Measurements from ENCODE around the gene R3HCC1L. TPM values are rescaled to one million over a fixed set of nuclear protein-coding genes. Genes with fewer than 3 reads are reported as not detected.
A peak's percentile ranks its signal among the peaks of the same experiment; 100 is the strongest.

Gene R3HCC1L
- total and polyA plus RNA-seq, 2 of the 4 experiments (the other 2 are of a cell fraction) = 8.3 to 14.7 TPM

DNA sequence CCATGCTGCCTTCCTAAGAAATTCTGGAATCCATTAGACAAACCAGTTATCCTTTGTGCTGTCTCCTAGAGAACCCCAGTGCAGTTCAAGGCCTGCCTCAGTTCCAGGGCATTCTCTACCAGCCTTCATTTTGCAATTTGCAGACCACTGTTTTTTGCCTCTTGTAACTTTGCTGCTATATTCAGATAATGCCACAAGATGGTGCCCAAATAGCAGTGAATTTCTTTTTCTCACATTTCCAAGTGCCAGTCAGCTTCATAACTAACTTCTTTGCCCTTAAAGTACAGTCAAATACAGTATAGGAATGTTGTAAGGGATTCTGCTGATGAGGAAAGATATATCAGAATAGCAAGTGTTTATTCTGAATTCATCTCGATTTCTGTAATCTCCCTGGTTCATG lies 108.4 kb downstream of the R3HCC1L start:
- H2BK120ac ChIP-seq (ENCODE audit: low read depth, low read length) = no peak overlapping the region
- H3K27me3 ChIP-seq (ENCODE audit: control insufficient read depth, insufficient read depth, low read length) = no peaks in the 10 kb centered on the region
- H3K9me1 ChIP-seq (ENCODE audit: insufficient read depth, low read length) = peaks cover 6% of the 10 kb centered on the region; the same call in 1 of the 2 replicates
- peak; percentile 44; the same call in 1 of the 2 replicates for ATAC-seq (ENCODE audit: low read depth)
- H3K4me3 ChIP-seq (ENCODE audit: insufficient read depth, low read depth, low read length) = no peak overlapping the region
- CTCF ChIA-PET = interaction anchor here (1.2 to 3.8 kb wide), 3 partner anchors 51 to 66 kb away, joined by 3 to 23 read pairs (median 3); no protein-coding TSS in a partner anchor
- H4K20me1 ChIP-seq (ENCODE audit: insufficient read depth, low read length) = no peaks in the 10 kb centered on the region
- no peak overlapping the region for H2BK20ac ChIP-seq (ENCODE audit: low read depth, low read length)
- intact Hi-C loops (cut with micrococcal nuclease) = loop anchor here (1.0 to 5.0 kb wide), 3 partner anchors 66 to 224 kb away; no protein-coding TSS in a partner anchor
- H3K4me2 ChIP-seq (ENCODE audit: low read depth, low read length) = no peak overlapping the region
- DNase-seq = peak; percentile 56
- H3K56ac ChIP-seq (ENCODE audit: extremely low read depth, insufficient read depth, low read length) = no peak overlapping the region
- peaks cover 10% of the 10 kb centered on the region; the same call in 1 of the 2 replicates for H3K36me3 ChIP-seq (ENCODE audit: control insufficient read depth, insufficient read depth, low read length)
- H3K14ac ChIP-seq (replicated peaks; ENCODE audit: low read depth, low read length) = no peak overlapping the region
- H2AFZ ChIP-seq (replicated peaks; ENCODE audit: low read length, poor library complexity) = no peak overlapping the region
- peaks cover 18% of the 10 kb centered on the region for H3K4me1 ChIP-seq (ENCODE audit: control insufficient read depth, insufficient read depth, low read length)
- no CpG with 5 or more reads among the region's 1 CpG for WGBS, 2 experiments (ENCODE audit: extremely low coverage in 2 of 2, insufficient read length in 1 of 2)
- H3K9ac ChIP-seq (ENCODE audit: low read depth, low read length) = no peak overlapping the region
- H2AK5ac ChIP-seq (ENCODE audit: low read depth, low read length) = no peak overlapping the region
- dilution Hi-C loops (cut with HindIII; ENCODE audit: low sequenced_read_pairs, unreplicated experiment) = no loop called here
- no peak overlapping the region for H2BK5ac ChIP-seq (ENCODE audit: low read depth, low read length, poor library complexity, severe bottlenecking)
- H2AK9ac ChIP-seq (replicated peaks; ENCODE audit: low read depth, low read length, poor library complexity) = no peak overlapping the region
- no peaks in the 10 kb centered on the region; a peak in 1 of 4 replicates for H3K79me1 ChIP-seq (ENCODE audit: low read depth in 1 of 2, low read length in 2 of 2)
- no peak overlapping the region for H3K4ac ChIP-seq (ENCODE audit: low read depth, low read length)
- TF ChIP-seq RCOR1 (IDR thresholded peaks at IDR 0.05; ENCODE audit: insufficient replicate concordance, low read length) (no peak), RAD21 (IDR thresholded peaks at IDR 0.05; ENCODE audit: low read length) (peak; percentile 71), MAZ (IDR thresholded peaks at IDR 0.05; ENCODE audit: borderline replicate concordance, low read depth, low read length) (no peak), CEBPB (IDR thresholded peaks at IDR 0.05; ENCODE audit: low read depth, low read length) (no peak), SMC3 (IDR thresholded peaks at IDR 0.05; ENCODE audit: low read depth, low read length) (peak; percentile 65), BHLHE40 (IDR thresholded peaks at IDR 0.05; ENCODE audit: low read depth, low read length) (no peak)
- TF ChIP-seq, protein P1, sequence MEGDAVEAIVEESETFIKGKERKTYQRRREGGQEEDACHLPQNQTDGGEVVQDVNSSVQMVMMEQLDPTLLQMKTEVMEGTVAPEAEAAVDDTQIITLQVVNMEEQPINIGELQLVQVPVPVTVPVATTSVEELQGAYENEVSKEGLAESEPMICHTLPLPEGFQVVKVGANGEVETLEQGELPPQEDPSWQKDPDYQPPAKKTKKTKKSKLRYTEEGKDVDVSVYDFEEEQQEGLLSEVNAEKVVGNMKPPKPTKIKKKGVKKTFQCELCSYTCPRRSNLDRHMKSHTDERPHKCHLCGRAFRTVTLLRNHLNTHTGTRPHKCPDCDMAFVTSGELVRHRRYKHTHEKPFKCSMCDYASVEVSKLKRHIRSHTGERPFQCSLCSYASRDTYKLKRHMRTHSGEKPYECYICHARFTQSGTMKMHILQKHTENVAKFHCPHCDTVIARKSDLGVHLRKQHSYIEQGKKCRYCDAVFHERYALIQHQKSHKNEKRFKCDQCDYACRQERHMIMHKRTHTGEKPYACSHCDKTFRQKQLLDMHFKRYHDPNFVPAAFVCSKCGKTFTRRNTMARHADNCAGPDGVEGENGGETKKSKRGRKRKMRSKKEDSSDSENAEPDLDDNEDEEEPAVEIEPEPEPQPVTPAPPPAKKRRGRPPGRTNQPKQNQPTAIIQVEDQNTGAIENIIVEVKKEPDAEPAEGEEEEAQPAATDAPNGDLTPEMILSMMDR (conservative IDR thresholded peaks at IDR 0.05; ENCODE audit: low read depth, low read length) = peak; percentile 61
- no peak overlapping the region for H4K91ac ChIP-seq (ENCODE audit: insufficient read depth, low read depth, low read length)
- POLR2A ChIA-PET (ENCODE audit: unreplicated experiment) = no interaction called here
- in situ Hi-C loops (cut with MboI; ENCODE audit: low sequenced_read_pairs) = no loop called here
- no peak overlapping the region for H2BK15ac ChIP-seq (ENCODE audit: low read depth, low read length)
- no peak overlapping the region for H3K27ac ChIP-seq (ENCODE audit: insufficient read depth, low read length)
- H4K5ac ChIP-seq (ENCODE audit: low read depth, low read length) = no peak overlapping the region
- no TSS peak for BruUV-seq (replicated peaks)
- H3K23ac ChIP-seq (ENCODE audit: low read depth, low read length) = no peak overlapping the region
- no peak overlapping the region for H4K8ac ChIP-seq (ENCODE audit: low read depth in 2 of 2, low read length in 2 of 2)
- H3K18ac ChIP-seq (ENCODE audit: low read depth, low read length) = no peak overlapping the region
- no peaks in the 10 kb centered on the region for H3K9me3 ChIP-seq (ENCODE audit: control insufficient read depth, insufficient read depth, low read length)
